Activated naive CD8-positive, alpha-beta T cell treated with anti-CD3 and anti-CD28 coated beads, Interleukin-2, amount 50 U/mL, for 24 hours (primary cell): ENCODE results near the gene GPALPP1.
"Not testable (repeated sequence)": the region's sequence is repeated elsewhere in the genome, so short reads cannot be mapped to it uniquely, and the experiment has no call there.

ENCODE experiments used
- ATAC-seq: fragments of 150-1000 bp; cut with Tn5 transposase; one replicate; pipeline ENCODE4 v1.10.0; 2021
- DNase-seq: peaks from one replicate; pipeline ENCODE4 v3.0.0; 2021
- H3K27ac Mint-ChIP-seq: one replicate; pipeline ENCODE4 v1.8.0; 2021; ENCODE audit warnings: mild to moderate bottlenecking, mixed read lengths
- H3K27me3 Mint-ChIP-seq: one replicate; pipeline ENCODE4 v1.8.0; 2021; ENCODE audit warnings: mixed read lengths
- H3K36me3 Mint-ChIP-seq: one replicate; pipeline ENCODE4 v1.8.0; 2021; ENCODE audit warnings: low read depth, mixed read lengths
- H3K4me1 Mint-ChIP-seq: one replicate; pipeline ENCODE4 v1.8.0; 2021; ENCODE audit warnings: mixed read lengths
- H3K4me3 Mint-ChIP-seq: one replicate; pipeline ENCODE4 v1.8.0; 2021; ENCODE audit warnings: mild to moderate bottlenecking, moderate library complexity, mixed read lengths
- H3K9me3 Mint-ChIP-seq: one replicate; pipeline ENCODE4 v1.8.0; 2021; ENCODE audit warnings: mixed read lengths

GPALPP1 gene

DNA sequence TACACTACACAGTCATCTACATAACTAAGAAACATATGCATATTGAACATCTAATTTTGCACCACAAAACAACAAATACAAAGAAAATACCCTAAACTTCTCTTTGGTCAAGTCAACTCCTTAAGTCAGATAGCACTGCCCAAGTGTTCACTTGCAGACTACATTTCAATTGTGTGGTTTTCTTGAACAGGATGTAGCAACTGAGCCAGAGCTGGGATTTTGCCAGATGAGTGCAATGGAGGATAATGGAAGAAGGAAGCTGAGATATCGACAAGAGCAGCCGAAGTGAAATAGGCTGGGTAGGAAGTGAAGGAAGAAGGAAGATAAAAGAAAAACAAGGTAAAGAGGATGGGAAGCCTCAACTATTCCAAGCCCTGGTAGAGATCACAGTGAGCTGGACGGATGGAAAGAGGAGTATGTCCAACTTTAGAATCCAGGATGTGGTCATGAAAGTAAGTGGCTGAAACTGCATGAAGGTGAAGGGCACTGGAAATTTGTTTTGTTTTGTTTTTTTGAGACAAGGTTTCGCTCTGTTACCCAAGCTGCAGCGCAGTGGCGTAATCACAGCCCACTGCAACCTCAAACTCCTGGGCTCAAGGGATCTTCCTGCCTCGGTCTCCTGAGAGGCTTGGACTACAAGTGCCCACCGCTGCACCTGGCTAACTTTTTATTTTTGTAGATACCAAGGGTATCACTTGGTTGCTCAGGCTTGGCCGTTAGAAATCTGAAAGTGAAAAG is 15.1 kb upstream of the GPALPP1 start:
- Mint-ChIP-seq H3K27me3 (no peaks in the 10 kb centered on the region), H3K4me3 (no peak overlapping the region), H3K9me3 (no peaks in the 10 kb centered on the region), H3K27ac (no peak overlapping the region), H3K4me1 (peaks cover 2% of the 10 kb centered on the region), H3K36me3 (peaks cover 22% of the 10 kb centered on the region)
- ATAC-seq (no peak), DNase-seq (no peak)

DNA sequence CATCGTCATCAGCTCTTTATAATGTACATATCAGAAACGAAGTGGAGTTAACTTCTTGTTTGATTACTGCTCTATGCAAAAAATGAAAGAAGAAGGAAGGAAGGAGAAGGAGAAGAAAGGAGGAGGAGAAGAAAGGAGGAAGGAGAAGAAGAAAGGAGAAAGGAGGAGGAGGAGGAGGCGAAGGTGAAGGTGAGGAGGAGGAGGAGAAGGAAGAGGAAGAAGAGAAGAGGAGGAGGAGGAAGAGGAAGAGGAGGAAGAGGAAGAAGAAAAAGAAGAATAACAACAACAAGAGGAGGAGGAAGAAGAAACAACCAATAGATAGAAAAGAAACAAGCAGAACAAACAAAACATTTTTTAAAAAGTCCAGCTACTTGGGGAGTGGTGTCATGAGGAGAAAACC is 13.1 kb upstream of the GPALPP1 start:
- no peak overlapping the region for H3K27ac Mint-ChIP-seq
- peaks cover 29% of the 10 kb centered on the region for H3K36me3 Mint-ChIP-seq
- H3K27me3 Mint-ChIP-seq, result no peaks in the 10 kb centered on the region
- no peak for DNase-seq
- no peak for ATAC-seq
- peaks cover 2% of the 10 kb centered on the region for H3K4me1 Mint-ChIP-seq
- no peaks in the 10 kb centered on the region for H3K9me3 Mint-ChIP-seq
- no peak overlapping the region for H3K4me3 Mint-ChIP-seq

DNA sequence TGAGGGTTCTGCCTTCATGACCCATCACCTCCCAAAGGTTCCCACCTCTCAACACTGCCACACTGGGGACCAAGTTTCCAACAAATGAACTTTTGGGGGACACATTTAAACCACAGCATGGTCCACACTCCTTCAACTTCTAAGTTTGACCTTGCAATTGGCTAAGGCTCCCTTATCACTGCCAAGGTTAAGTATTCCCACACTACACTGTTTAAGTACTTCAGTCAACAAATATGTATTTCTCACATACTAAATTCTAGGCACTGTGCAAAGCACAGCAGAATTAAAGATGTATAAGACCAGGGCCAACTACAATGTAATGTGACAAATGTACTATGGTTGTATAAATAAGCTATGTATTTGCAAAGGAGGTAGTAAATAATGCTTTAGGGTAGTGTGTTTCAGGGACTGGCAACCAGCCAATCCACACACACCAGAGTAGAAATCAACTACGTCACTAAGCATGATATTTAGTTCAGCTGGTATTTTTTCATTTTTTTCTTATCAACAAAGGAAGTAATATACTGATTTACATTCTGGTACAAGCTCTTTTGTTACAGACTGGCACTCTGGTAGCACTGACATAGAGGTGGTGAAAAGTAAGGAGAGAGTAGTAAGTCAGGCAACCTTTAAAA is 12.3 kb upstream of the GPALPP1 start:
- ATAC-seq, result no peak
- peaks cover 26% of the 10 kb centered on the region for H3K36me3 Mint-ChIP-seq
- H3K27ac Mint-ChIP-seq, result no peak overlapping the region
- no peak for DNase-seq
- H3K4me1 Mint-ChIP-seq, result no peaks in the 10 kb centered on the region
- H3K9me3 Mint-ChIP-seq, result no peaks in the 10 kb centered on the region
- H3K27me3 Mint-ChIP-seq, result no peaks in the 10 kb centered on the region
- no peak overlapping the region for H3K4me3 Mint-ChIP-seq

DNA sequence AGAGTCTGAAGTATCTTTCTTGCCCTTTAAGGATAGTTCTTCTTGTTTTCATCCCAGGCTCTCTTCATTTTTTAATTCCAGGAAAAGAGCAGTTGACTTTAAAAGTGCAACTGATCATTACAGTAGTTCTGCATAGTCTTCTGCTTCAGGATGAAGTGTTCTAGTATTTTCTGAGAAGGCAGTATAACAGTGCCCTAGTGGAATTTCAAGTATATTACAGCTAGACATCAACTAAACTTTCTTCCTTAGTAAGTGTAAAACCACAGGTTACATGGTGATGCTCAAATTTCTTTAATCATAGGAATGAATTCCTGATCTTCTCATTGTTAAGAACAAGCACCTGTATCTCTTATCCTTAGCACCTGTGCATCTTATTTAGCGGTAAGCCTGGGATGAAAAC is 11.0 kb upstream of the GPALPP1 start:
- Mint-ChIP-seq H3K4me1 (peaks cover 3% of the 10 kb centered on the region), H3K27me3 (no peaks in the 10 kb centered on the region), H3K36me3 (peaks cover 28% of the 10 kb centered on the region), H3K27ac (no peak overlapping the region), H3K9me3 (no peaks in the 10 kb centered on the region), H3K4me3 (no peak overlapping the region)
- ATAC-seq, result no peak
- DNase-seq, result no peak

DNA sequence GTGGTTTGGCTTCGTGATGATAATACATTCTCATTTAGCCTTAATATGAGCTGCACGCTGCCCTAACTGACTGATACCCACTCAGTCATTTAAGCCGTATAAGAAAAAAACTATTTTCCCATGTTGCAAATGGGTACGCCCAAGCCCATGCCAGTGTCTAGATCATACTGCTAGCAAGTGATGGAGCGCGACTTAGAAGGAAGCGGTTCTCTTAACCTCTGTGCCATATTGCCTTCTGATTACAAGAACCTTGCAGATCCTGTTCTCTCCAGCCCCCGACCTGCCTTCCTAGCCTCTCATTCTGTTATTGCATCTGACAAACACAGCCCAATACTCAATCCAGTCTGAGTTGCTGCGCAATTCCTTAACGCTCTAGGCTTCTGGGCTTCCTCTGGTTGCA is 603 bp downstream of the GPALPP1 start:
- peak overlapping the region; percentile 96 for H3K27ac Mint-ChIP-seq
- H3K9me3 Mint-ChIP-seq, result no peaks in the 10 kb centered on the region
- H3K4me1 Mint-ChIP-seq, result peaks cover 56% of the 10 kb centered on the region
- peak overlapping the region; percentile 95 for H3K4me3 Mint-ChIP-seq
- no peaks in the 10 kb centered on the region for H3K27me3 Mint-ChIP-seq
- peaks cover 26% of the 10 kb centered on the region for H3K36me3 Mint-ChIP-seq
- DNase-seq, result no peak
- no peak for ATAC-seq

DNA sequence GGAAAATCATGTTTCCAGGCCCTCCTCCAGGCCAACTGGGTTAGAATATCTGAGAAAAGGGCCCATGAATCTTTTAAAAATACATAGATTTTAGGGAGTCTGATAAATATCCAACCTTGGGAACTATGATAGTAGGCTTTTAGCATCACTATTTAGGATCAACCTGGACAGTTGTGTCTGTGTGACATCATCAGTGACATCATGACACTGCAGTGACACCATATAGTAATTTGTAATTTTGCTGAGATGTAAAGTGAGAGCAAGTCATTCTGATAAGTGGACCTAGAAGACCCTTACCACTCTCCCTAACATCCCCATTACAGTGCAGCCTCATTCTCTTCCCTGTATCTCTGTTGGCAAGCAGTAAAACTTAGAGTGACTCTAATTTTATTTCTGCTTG is 14.1 kb downstream of the GPALPP1 start:
- no peak for ATAC-seq
- no peak overlapping the region for H3K4me3 Mint-ChIP-seq
- no peaks in the 10 kb centered on the region for H3K4me1 Mint-ChIP-seq
- no peaks in the 10 kb centered on the region for H3K27me3 Mint-ChIP-seq
- H3K36me3 Mint-ChIP-seq, result peaks cover 28% of the 10 kb centered on the region
- no peaks in the 10 kb centered on the region for H3K9me3 Mint-ChIP-seq
- no peak for DNase-seq
- no peak overlapping the region for H3K27ac Mint-ChIP-seq

DNA sequence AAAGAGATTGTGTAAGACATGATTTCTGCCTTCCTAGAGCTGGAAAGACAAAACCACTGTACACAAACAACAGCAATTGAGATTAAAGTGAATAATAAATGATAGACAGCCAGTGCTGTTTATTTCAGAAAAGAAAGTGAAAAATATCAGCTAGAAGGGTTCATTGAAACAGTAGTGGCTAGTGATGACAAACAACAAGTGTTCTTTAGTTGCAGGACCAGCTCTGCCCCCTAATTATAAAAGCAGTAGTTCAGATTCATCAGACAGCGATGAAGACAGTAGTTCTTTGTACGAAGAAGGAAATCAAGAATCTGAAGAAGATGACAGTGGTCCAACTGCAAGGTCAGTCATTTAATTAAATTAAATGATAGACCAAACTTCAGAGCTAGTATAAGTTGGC is 14.8 kb downstream of the GPALPP1 start:
- no peaks in the 10 kb centered on the region for H3K27me3 Mint-ChIP-seq
- H3K36me3 Mint-ChIP-seq, result peaks cover 32% of the 10 kb centered on the region
- DNase-seq (no peak), ATAC-seq (no peak)
- no peak overlapping the region for H3K4me3 Mint-ChIP-seq
- no peaks in the 10 kb centered on the region for H3K9me3 Mint-ChIP-seq
- H3K4me1 Mint-ChIP-seq, result no peaks in the 10 kb centered on the region
- no peak overlapping the region for H3K27ac Mint-ChIP-seq

DNA sequence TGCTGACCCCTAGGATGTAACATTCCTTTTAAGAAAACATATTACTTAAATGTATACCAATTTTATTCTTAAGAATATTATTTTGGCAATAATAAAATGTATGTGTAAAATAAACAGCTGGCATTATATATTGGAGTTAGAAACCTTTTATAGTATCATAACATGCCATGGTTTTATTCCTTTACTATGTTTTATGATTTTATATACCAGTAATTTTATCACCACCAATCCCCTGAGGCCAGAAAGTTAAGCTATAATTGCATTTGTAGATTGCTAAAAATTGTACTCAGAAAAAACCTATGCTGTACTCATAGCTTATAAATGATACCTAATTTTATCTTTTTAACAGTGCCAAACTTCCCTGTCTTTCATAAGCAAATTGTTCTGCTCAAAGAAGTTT is 17.9 kb downstream of the GPALPP1 start:
- Mint-ChIP-seq H3K9me3 (no peaks in the 10 kb centered on the region), H3K27ac (no peak overlapping the region), H3K27me3 (no peaks in the 10 kb centered on the region), H3K4me1 (no peaks in the 10 kb centered on the region), H3K4me3 (no peak overlapping the region), H3K36me3 (peaks cover 34% of the 10 kb centered on the region)
- DNase-seq (no peak), ATAC-seq (no peak)

DNA sequence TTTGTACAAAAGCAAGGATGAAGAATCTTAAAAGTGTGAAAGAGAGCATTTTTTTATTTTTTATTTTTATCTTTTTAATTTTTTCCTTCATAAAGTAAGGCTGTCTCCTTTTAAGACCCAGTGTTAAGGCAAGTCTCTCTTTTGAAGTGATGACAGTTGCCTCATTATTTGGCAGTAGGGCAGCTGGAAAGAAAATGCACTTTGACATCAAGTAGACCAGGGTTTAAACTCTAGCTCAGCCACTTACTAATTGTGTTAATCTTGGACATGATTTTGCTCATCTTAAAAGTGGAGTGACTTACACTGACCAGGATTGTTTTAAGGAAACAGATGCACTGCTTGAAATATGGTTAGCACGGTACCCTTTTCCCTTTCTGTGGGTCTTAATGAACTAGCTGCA is 18.5 kb downstream of the GPALPP1 start:
- H3K36me3 Mint-ChIP-seq, result peaks cover 32% of the 10 kb centered on the region
- H3K4me3 Mint-ChIP-seq, result no peak overlapping the region
- DNase-seq (no peak), ATAC-seq (no peak)
- no peaks in the 10 kb centered on the region for H3K4me1 Mint-ChIP-seq
- no peaks in the 10 kb centered on the region for H3K27me3 Mint-ChIP-seq
- no peaks in the 10 kb centered on the region for H3K9me3 Mint-ChIP-seq
- no peak overlapping the region for H3K27ac Mint-ChIP-seq

DNA sequence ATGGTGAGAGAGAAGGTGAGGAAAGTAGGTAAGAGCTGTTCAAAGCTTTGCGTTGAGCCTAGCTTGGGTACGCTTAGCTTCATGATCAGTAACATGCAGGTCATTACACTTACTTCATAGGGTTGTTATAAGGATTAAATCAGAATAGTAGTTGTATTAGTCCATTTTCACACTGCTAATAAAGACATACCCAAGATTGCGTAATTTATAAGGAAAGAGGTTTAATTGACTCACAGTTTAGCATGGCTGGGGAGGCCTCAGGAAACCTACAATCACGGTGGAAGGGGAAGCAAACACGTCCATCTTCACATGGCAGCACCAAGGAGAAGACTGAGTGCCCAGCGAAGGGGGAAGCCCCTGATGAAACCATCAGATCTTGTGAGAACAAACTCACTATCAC is 21.9 kb downstream of the GPALPP1 start:
- Mint-ChIP-seq H3K9me3 (no peaks in the 10 kb centered on the region), H3K27me3 (no peaks in the 10 kb centered on the region), H3K4me1 (no peaks in the 10 kb centered on the region), H3K27ac (no peak overlapping the region), H3K36me3 (peaks cover 33% of the 10 kb centered on the region), H3K4me3 (no peak overlapping the region)
- DNase-seq (no peak), ATAC-seq (no peak)

DNA sequence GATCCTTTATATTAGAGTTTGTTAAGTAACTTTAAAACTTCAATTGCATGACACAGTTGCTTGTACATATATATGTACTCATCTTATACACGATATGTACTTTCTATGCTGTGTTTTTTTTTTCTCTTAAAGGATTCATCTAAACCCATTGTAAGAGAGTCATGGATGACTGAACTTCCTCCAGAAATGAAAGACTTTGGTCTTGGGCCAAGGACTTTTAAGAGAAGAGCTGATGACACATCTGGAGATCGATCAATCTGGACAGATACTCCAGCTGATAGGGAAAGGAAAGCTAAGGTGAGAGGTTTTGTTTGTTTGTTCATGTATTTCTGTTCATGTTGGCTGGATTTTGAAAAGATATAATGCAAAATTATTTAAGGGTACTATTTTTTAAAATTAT is 26.0 kb downstream of the GPALPP1 start:
- Mint-ChIP-seq H3K36me3 (peaks cover 31% of the 10 kb centered on the region), H3K27ac (no peak overlapping the region), H3K27me3 (no peaks in the 10 kb centered on the region), H3K4me1 (no peaks in the 10 kb centered on the region), H3K4me3 (no peak overlapping the region), H3K9me3 (no peaks in the 10 kb centered on the region)
- DNase-seq, result no peak
- ATAC-seq, result no peak

DNA sequence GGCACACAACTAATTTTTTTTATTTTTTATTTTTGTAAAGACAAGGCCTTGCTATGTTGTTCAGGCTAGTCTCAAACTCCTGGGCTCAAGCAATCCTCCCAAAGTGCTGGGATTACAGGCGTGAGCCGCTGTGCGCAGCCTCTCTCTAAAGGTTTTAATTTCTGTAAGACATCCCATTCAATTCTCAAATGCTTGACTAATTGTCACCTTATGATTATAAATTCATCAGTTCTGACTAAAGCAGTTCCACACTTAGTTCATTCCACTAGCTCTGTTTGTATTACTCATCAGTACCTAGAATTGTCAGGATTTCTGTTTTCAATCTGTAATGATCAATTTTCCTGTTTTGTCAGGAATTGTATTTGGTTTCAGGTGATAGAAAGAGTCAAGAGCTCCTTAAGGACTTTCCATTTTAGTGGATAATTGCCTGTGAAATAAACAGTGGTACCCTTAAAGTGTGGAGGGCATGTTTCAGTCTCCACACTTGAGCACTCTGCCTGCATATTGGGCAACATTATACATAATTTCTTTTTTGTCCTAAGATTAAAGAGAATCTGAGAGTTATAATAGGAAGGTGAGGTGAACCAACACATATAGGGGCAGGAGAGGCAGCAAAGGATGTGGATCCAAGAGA is 27.6 kb downstream of the GPALPP1 start:
- DNase-seq (no peak), ATAC-seq (no peak)
- Mint-ChIP-seq H3K4me3 (no peak overlapping the region), H3K27me3 (no peaks in the 10 kb centered on the region), H3K9me3 (no peaks in the 10 kb centered on the region), H3K27ac (no peak overlapping the region), H3K36me3 (peaks cover 26% of the 10 kb centered on the region), H3K4me1 (no peaks in the 10 kb centered on the region)

DNA sequence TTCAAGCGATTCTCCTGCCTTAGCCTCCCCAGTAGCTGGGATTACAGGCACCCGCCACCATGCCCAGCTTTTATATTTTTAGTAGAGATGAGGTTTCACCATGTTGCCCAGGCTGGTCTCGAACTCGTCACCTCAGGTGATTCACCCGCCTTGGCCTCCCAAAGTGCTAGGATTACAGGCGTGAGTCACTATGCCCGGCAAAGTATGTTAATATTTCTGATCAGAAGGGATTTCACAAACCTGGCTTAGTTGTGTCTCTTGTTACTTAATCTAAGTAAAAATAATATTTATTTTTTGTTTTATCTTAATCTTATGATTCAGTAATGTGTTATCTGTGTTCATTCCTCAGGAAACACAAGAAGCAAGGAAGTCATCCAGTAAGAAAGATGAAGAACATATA is 30.6 kb downstream of the GPALPP1 start:
- H3K36me3 Mint-ChIP-seq, result peaks cover 29% of the 10 kb centered on the region
- not testable (repeated sequence) for H3K4me1 Mint-ChIP-seq, H3K27me3 Mint-ChIP-seq, DNase-seq, ATAC-seq, H3K9me3 Mint-ChIP-seq, H3K4me3 Mint-ChIP-seq, H3K27ac Mint-ChIP-seq

DNA sequence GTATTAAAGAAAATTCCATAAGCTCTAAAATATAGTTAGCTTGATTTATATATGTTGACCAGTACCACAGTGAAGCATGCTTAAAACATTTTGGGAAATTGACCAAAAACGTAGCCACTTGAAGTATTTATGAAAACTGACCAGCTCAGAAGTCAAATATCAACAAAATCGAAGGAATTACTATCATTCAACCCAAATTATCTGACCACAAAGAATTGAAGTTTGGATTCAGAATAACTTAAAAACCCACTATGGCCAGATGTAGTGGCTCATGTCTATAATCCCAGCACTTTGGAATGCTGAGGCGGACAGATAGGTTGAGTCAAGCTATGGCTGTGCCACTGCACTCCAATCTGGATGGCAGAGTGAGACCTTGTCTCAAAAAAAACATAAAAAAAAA is 31.9 kb downstream of the GPALPP1 start:
- peaks cover 24% of the 10 kb centered on the region for H3K36me3 Mint-ChIP-seq
- no peaks in the 10 kb centered on the region for H3K4me1 Mint-ChIP-seq
- DNase-seq (no peak), ATAC-seq (no peak)
- no peak overlapping the region for H3K4me3 Mint-ChIP-seq
- no peaks in the 10 kb centered on the region for H3K9me3 Mint-ChIP-seq
- H3K27me3 Mint-ChIP-seq, result no peaks in the 10 kb centered on the region
- H3K27ac Mint-ChIP-seq, result no peak overlapping the region

DNA sequence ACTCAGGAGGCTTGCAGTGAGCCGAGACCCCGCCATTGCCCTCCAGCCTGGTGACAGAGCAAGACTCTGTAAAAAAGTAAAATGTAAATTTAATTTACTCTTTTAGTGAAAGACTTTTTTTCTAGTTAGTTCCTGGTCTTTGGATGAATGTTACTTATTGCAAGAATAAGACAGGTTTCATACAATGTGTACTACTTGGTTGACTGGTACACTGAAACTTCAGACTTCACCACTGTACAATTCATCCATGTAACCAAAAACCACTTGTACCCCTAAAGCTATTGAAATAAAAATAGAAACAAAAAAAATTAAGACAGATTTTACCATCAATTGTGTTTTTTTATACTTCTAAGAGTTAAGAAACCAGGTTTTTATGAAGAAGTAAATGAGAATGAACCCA is 35.5 kb downstream of the GPALPP1 start:
- Mint-ChIP-seq H3K4me1 (no peaks in the 10 kb centered on the region), H3K9me3 (no peaks in the 10 kb centered on the region), H3K27me3 (no peaks in the 10 kb centered on the region), H3K27ac (no peak overlapping the region), H3K36me3 (peaks cover 19% of the 10 kb centered on the region), H3K4me3 (no peak overlapping the region)
- ATAC-seq (no peak), DNase-seq (no peak)
